Gastroesophageal sphincter (tissue), 3 donors: ENCODE measurements around the gene ADD3.

Experiments used
- CTCF ChIP-seq, 4 experiments: fragments of 200-600 bp in 2 of 4; fragments of 450-650 bp in 2 of 4; sonication (generic) in 1 of 4; IDR thresholded peaks; one replicate each; pipeline ENCODE4 v1.5.1; 2017 to 2019; ENCODE audit warnings: antibody characterized with exemption in 4 of 4, mild to moderate bottlenecking in 2 of 4, moderate library complexity in 2 of 4
- POLR2A ChIP-seq, 2 donors: fragments of 450-650 bp; IDR thresholded peaks; one replicate each; pipeline ENCODE4 v1.6.1; 2017; ENCODE audit warnings: antibody characterized with exemption in 2 of 2, mild to moderate bottlenecking in 2 of 2, moderate library complexity in 1 of 2
- POLR2AphosphoS5 ChIP-seq: sonication (generic); formaldehyde crosslinking; IDR thresholded peaks from one replicate; pipeline ENCODE4 v1.6.1; 2017; ENCODE audit warnings: antibody characterized with exemption

DNA sequence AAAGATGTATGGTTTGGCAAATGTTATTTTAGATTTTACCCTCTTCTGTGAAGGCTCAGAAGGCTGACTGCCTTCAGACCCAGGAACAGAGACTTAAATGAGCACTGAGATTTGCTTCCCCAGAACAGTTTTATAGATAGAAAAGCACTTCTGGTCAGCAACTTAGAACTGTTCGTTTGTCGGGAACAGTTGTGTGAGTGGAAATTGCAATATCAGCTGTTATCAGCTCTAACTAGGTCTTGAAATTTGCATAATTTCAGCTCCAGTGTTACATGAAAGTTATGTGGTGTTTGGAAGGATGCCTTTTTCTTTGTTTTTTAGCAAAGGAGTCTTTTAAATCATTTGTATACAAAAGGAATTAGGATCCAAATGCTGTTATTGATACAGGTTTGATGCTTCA is 115.8 kb downstream of the ADD3 start:
- TF ChIP-seq POLR2A (IDR thresholded peaks at IDR 0.05) (no peak), CTCF (IDR thresholded peaks at IDR 0.05) (no peak), POLR2AphosphoS5 (no peak)
